Measurements from ENCODE around the gene UNC79. TPM values are rescaled to one million over a fixed set of nuclear protein-coding genes. Genes with fewer than 3 reads are reported as not detected.
"Not testable (repeated sequence)": the region's sequence is repeated elsewhere in the genome, so short reads cannot be mapped to it uniquely, and the experiment has no call there.

UNC79 gene
- polyA plus RNA-seq, 3 donors = 0.01 to 0.02 TPM; not detected in 1

- intact Hi-C loops (cut with micrococcal nuclease) = no loop called here
- Histone ChIP-seq H3K4me3 (replicated peaks in 1 of 3; ENCODE audit: low read depth in 2 of 3, low read length in 3 of 3) (no peak overlapping the region), H3K36me3 (replicated peaks in 1 of 2; ENCODE audit: control insufficient read depth in 1 of 2, insufficient read depth in 2 of 2, low read length in 2 of 2) (no peaks in the 10 kb centered on the region), H2AFZ (ENCODE audit: insufficient read depth, low read depth, low read length, poor library complexity, severe bottlenecking) (no peak overlapping the region), H4K20me1 (ENCODE audit: insufficient read depth, low read length) (no peaks in the 10 kb centered on the region), H3K9ac (ENCODE audit: insufficient read depth, low read length, poor library complexity, severe bottlenecking) (no peak overlapping the region), H3K9me3 (replicated peaks in 1 of 2; ENCODE audit: control insufficient read depth in 1 of 2, insufficient read depth in 1 of 2, low read length in 2 of 2) (no peaks in the 10 kb centered on the region), H3K79me2 (ENCODE audit: insufficient read depth, low read length) (no peaks in the 10 kb centered on the region), H3K27ac (ENCODE audit: low read depth in 1 of 2, low read length in 2 of 2) (no peak overlapping the region), H3K4me2 (replicated peaks; ENCODE audit: extremely low read depth, low read length, poor library complexity, severe bottlenecking) (no peak overlapping the region), H3K4me1 (ENCODE audit: control insufficient read depth in 1 of 2, insufficient read depth in 2 of 2, low read length in 2 of 2) (no peaks in the 10 kb centered on the region), H3K27me3 (ENCODE audit: control insufficient read depth in 2 of 2, insufficient read depth in 2 of 2, low read length in 2 of 2) (peaks cover 0 to 3% of the 10 kb centered on the region in 2 donors)
- Mint-ChIP-seq H3K27me3 (ENCODE audit: low read depth in 3 of 3) (peaks cover 0 to 10% (median 10%) of the 10 kb centered on the region in 3 donors), H3K27ac (no peak overlapping the region), H3K9me3 (peaks cover 0 to 5% (median 2%) of the 10 kb centered on the region in 7 donors), H3K4me3 (no peak overlapping the region), H3K36me3 (no peaks in the 10 kb centered on the region), H3K4me1 (no peaks in the 10 kb centered on the region)
- WGBS (ENCODE audit: insufficient coverage) = 90% methylated on average over 2 of the region's 2 CpGs
- TF ChIP-seq CTCF (IDR thresholded peaks at IDR 0.05) = no peak
- no peak for DNase-seq
Measured at GRCh38 chr14:93410021-93410420, 20.7 kb upstream of the UNC79 start.

GRCh38 chr14:93410893-93411292 is 19.8 kb upstream of the UNC79 start:
- no peak overlapping the region for H2AFZ ChIP-seq (ENCODE audit: insufficient read depth, low read depth, low read length, poor library complexity, severe bottlenecking)
- intact Hi-C loops (cut with micrococcal nuclease) = no loop called here
- Mint-ChIP-seq H3K27me3 (ENCODE audit: low read depth in 3 of 3) (peaks cover 0 to 10% (median 8%) of the 10 kb centered on the region in 3 donors), H3K4me3 (no peak overlapping the region), H3K4me1 (no peaks in the 10 kb centered on the region), H3K9me3 (peaks cover 0 to 5% (median 2%) of the 10 kb centered on the region in 7 donors), H3K27ac (no peak overlapping the region), H3K36me3 (no peaks in the 10 kb centered on the region)
- H3K36me3 ChIP-seq (replicated peaks in 1 of 2; ENCODE audit: control insufficient read depth in 1 of 2, insufficient read depth in 2 of 2, low read length in 2 of 2) = no peaks in the 10 kb centered on the region
- WGBS (ENCODE audit: insufficient coverage) = 95% methylated on average over 2 of the region's 3 CpGs
- no peak overlapping the region for H3K9ac ChIP-seq (ENCODE audit: insufficient read depth, low read length, poor library complexity, severe bottlenecking)
- no peaks in the 10 kb centered on the region for H3K9me3 ChIP-seq (replicated peaks in 1 of 2; ENCODE audit: control insufficient read depth in 1 of 2, insufficient read depth in 1 of 2, low read length in 2 of 2)
- H4K20me1 ChIP-seq (ENCODE audit: insufficient read depth, low read length) = no peaks in the 10 kb centered on the region
- H3K4me1 ChIP-seq (ENCODE audit: control insufficient read depth in 1 of 2, insufficient read depth in 2 of 2, low read length in 2 of 2) = no peaks in the 10 kb centered on the region
- H3K4me3 ChIP-seq (replicated peaks in 1 of 3; ENCODE audit: low read depth in 2 of 3, low read length in 3 of 3) = no peak overlapping the region
- H3K27ac ChIP-seq (ENCODE audit: low read depth in 1 of 2, low read length in 2 of 2) = no peak overlapping the region
- DNase-seq = no peak
- H3K79me2 ChIP-seq (ENCODE audit: insufficient read depth, low read length) = no peaks in the 10 kb centered on the region
- no peak for TF ChIP-seq CTCF (IDR thresholded peaks at IDR 0.05)
- H3K27me3 ChIP-seq (ENCODE audit: control insufficient read depth in 2 of 2, insufficient read depth in 2 of 2, low read length in 2 of 2) = peaks cover 0 to under 1% of the 10 kb centered on the region in 2 donors
- H3K4me2 ChIP-seq (replicated peaks; ENCODE audit: extremely low read depth, low read length, poor library complexity, severe bottlenecking) = no peak overlapping the region

- H3K4me3 Mint-ChIP-seq = not testable (repeated sequence)
Measured at GRCh38 chr14:93425136-93425535, 5.6 kb upstream of the UNC79 start.

More at GRCh38 chr14:93425136-93425535, 5.6 kb upstream of the UNC79 start:
- H3K27ac ChIP-seq (ENCODE audit: low read depth in 1 of 2, low read length in 2 of 2); H3K36me3 ChIP-seq (replicated peaks in 1 of 2; ENCODE audit: control insufficient read depth in 1 of 2, insufficient read depth in 2 of 2, low read length in 2 of 2); H3K36me3 Mint-ChIP-seq; H3K4me2 ChIP-seq (replicated peaks; ENCODE audit: extremely low read depth, low read length, poor library complexity, severe bottlenecking); H3K4me1 ChIP-seq (ENCODE audit: control insufficient read depth in 1 of 2, insufficient read depth in 2 of 2, low read length in 2 of 2); H3K79me2 ChIP-seq (ENCODE audit: insufficient read depth, low read length); H2AFZ ChIP-seq (ENCODE audit: insufficient read depth, low read depth, low read length, poor library complexity, severe bottlenecking); H4K20me1 ChIP-seq (ENCODE audit: insufficient read depth, low read length); H3K4me1 Mint-ChIP-seq; intact Hi-C loops (cut with micrococcal nuclease); H3K9ac ChIP-seq (ENCODE audit: insufficient read depth, low read length, poor library complexity, severe bottlenecking); H3K27ac Mint-ChIP-seq; H3K4me3 ChIP-seq (replicated peaks in 1 of 3; ENCODE audit: low read depth in 2 of 3, low read length in 3 of 3): not testable (repeated sequence)
- peaks cover 13 to 38% (median 25%) of the 10 kb centered on the region in 7 donors for H3K9me3 Mint-ChIP-seq
- peaks cover 25 to 44% (median 27%) of the 10 kb centered on the region in 3 donors for H3K27me3 Mint-ChIP-seq (ENCODE audit: low read depth in 3 of 3)
- peak in 1 of 3 donors; percentile 10 for DNase-seq
- WGBS (ENCODE audit: insufficient coverage) = no CpG with 5 or more reads among the region's 1 CpG
- peaks cover 0 to 22% of the 10 kb centered on the region in 2 donors for H3K9me3 ChIP-seq (replicated peaks in 1 of 2; ENCODE audit: control insufficient read depth in 1 of 2, insufficient read depth in 1 of 2, low read length in 2 of 2)
- H3K27me3 ChIP-seq (ENCODE audit: control insufficient read depth in 2 of 2, insufficient read depth in 2 of 2, low read length in 2 of 2) = peaks cover 23 to 30% of the 10 kb centered on the region in 2 donors

Data from CD14-positive monocyte (primary cell).